ENCODE data around the gene FAM47E. TPM values are rescaled to one million over a fixed set of nuclear protein-coding genes. Genes with fewer than 3 reads are reported as not detected.
A peak's percentile ranks its signal among the peaks of the same experiment; 100 is the strongest.

The FAM47E gene
- total and polyA plus RNA-seq, 9 of the 15 experiments (the other 6 are each of a cell fraction or from before 2014, with no cell fraction given), result 3.7 to 15.6 (median 6.4) TPM

- TF ChIP-seq CUX1 (CRISPR knock-in tag; IDR thresholded peaks at IDR 0.05), result 0 out of 2 replicates have a peak, but pooled peaks have one; percentile 35
- TF ChIP-seq HES1 (IDR thresholded peaks at IDR 0.05; ENCODE audit: low read depth), result peak; percentile 74
- peak; percentile 81; the same call in 1 of the 2 replicates for TF ChIP-seq NBN (IDR thresholded peaks at IDR 0.05; ENCODE audit: low read depth)
- TF ChIP-seq CREM (IDR thresholded peaks at IDR 0.05; ENCODE audit: low read depth), result peak; percentile 68
- TF ChIP-seq NCOR1 (IDR thresholded peaks at IDR 0.05), result peak; percentile 91
- peak; percentile 70 for TF ChIP-seq MITF (IDR thresholded peaks at IDR 0.05)
- TF ChIP-seq MTA1 (IDR thresholded peaks at IDR 0.05; ENCODE audit: borderline replicate concordance), result peak; percentile 47; the same call in 1 of the 2 replicates
- TF ChIP-seq ZNF318 (IDR thresholded peaks at IDR 0.05; ENCODE audit: borderline replicate concordance in 1 of 2, low read depth in 1 of 2), result peak in 1 of 2 experiments; percentile 63; a peak in 1 of 4 replicates
- TF ChIP-seq FOS (IDR thresholded peaks at IDR 0.05; ENCODE audit: extremely low read depth, insufficient read length), result peak; percentile 48
- peak in 1 of 2 experiments; percentile 86; a peak in 2 of 4 replicates for TF ChIP-seq RCOR1 (IDR thresholded peaks at IDR 0.05; ENCODE audit: borderline replicate concordance in 1 of 2, low read depth in 2 of 2, low read length in 2 of 2)
These were observed 49.7 kb downstream of the FAM47E start (continued) for GRCh38 chr4:76301068-76301774.
